Putamen (tissue), 1 donor: ENCODE results near the gene POPDC2.

Source experiments
- DNase-seq: peaks from one replicate; pipeline ENCODE4 v3.0.0-alpha.2; 2016; ENCODE audit warnings: low spot score

POPDC2 gene

DNA sequence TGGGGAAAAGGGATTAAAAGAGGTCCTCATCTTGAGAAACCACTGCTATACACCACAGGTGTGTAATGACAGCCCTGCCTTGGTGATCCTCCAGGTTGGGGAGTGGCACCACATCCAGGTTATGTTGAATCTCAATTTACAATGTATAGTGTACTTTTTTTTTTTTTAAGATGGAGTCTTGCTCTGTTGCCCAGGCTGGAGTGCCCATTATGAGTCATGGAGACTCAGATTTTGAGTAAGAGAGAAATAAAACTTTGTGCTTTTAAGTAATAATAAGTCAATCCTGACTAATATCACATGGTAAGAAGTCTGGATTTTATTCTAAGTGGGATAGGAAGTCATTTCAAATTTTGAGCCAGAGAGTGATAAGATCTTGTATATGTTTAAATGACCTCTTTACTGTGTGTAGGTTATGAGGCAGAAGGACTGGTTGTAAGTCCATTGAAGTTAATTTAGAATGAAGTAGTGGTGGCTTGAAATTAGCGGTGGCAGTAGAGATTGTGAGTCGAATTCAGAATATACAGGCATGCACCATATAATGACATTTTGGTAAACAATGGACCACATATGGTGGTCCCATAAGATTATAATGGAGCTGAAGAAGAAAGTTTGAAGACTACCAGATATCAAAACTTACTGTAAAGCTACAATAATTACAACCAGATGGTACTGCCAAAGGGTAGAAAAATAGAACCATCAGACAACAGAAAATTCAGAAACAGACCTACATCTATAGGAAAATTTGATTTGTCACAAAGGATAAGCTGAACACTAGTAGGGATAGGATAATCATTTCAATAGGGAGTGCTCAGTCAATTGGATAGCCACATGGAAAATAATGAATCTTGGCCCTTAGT is 20.7 kb downstream of the POPDC2 start:
- DNase-seq, result no peak

DNA sequence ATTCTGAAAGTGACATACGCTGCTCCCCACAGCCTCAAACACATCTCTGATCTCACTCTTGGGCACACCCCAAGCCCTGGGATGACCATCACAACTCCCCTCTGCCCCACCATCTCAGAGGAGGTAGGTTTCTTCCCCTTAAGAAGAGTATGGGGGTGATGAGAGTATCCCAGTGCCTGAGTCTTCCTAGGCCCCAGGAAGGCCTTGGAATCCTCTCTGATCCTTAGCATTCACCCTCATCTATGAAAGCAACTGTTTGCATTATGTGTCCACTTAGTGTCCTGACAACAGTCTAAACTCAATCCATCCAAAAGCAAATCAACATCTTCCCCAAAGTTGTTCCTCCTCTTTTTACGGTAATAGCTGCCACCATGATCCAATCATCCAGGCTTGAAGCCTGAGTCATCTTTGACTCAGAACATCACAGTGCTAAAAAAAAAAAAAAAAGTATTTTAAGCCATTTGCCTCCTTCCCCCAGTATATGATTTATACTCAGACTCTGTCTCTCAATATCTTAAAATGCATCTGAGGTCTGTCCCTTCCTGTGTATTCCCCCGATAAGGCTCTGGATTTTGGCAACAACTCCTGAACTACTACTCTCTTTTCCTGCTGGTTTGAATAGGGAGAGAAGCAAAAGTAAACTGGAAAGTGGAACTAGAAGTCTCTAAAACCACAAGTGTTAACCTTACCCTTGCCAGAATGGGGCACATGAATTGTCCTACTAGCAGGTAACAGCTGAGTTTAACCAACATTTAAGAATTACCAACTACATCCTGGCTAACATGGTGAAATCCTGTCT is 22.5 kb downstream of the POPDC2 start:
- no peak for DNase-seq

DNA sequence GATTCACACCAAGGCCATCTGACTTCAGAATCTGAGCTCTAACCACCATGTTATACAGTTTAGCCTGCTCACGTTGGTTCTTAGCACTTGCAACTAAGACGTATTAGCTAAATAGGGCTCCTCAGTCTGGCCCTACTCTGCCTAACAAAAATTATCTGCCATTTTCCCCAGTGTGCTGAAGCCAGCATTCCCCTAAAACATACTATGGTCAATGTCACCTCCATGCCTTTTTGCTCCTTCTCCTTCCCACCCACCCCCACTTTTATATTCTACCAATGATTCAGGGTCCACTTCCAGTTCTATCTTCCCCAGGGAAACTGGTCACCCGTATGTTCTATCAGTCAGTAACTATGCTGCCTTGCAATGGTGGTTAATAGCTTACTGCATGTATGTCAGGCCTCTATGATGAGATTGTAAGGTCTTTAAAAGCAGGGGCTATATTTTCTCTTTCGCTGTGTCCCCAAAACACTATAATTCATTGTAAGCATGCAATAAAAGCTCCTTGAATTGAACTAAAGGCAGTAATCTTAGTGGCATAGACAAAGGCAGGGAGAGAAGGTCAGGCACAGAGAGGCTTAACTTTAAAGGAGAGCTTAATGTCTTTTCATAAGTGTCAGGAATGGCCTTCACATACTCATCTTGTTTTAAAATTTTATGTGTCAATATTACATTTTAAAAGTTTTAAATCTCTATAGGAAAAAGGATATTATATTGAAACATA is 23.3 kb downstream of the POPDC2 start:
- no peak for DNase-seq

DNA sequence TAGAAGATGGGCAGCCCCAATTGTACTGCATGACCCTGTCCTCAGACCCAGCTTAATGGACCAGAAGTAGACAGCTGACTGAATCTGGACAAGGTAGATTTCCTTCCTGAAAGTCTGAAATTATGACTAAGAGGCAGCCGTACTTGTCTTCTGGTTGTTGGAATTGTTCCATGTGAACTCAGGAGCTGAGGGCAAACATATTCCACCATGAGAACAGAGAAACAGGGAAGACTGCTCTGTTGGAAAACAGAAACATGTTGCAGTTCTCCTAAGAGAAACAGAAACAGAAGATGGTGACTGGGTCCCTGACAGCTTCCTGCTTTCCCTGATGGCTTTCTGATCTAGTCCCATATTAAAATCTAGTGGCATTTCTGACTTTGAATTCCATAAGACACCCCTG is 24.1 kb downstream of the POPDC2 start:
- no peak for DNase-seq

- no peak for DNase-seq
Observed at GRCh38 chr3:119635719-119636118, 24.7 kb downstream of the POPDC2 start.

DNA sequence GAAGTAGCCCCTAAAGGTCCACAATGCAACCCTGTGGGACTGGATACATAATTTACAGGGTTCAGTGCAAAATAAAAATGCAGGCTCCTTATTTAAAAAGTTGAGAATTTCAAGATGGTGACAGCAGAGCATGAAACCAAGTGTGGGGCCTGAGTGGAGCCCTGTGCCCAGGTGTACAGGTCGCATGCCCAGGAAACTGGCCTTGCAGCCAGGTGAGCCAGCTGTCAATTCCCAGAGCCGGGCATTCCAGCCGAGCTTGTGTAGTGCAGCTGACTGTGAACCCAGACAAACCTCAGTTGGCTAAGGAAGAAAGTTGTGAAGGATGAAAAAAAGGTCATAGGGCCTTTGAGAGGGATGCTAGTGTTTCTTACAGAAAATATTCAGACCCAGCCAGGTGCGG is 27.6 kb downstream of the POPDC2 start:
- DNase-seq, result no peak

DNA sequence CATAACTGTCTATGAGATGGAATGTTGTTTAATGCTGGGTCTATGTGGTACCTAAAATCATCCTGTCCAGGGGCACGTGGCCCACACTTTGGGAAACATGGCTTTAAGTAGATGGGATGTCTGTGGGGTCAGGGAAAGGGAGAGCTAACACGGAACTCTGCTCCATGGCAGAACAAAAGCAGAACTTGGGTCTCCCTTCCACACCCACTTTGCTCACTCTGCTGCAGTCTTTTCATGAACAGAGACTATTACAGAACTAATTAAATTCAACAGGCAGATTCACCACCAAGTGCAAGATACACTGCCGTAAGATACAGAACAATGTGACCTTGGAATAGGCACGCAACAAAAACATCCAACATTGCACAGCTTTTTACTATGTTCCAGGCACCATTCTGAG is 28.2 kb downstream of the POPDC2 start:
- no peak for DNase-seq

DNA sequence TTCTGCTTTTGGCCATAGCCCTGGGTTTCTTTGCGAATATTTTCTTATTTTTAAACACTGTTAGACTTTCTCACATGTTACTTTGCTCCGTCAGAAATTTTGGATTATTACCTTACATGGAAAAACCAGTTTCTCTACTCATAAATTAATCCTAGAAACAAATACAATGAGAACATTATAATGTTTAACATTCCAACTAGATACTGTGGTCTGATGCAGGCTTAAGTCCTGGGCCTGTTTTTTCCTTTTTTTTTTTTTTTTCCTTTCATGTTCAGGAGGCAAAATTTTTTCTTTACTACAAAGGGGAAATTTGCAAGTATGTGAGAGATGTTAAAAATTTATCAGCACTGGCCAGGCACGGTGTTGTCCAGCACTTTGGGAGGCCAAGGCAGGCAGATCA is 28.9 kb downstream of the POPDC2 start:
- DNase-seq, result no peak

GRCh38 chr3:119630880-119631329 is 29.5 kb downstream of the POPDC2 start:
- no peak for DNase-seq

- DNase-seq, result no peak
Observed at GRCh38 chr3:119630128-119630879, 30.1 kb downstream of the POPDC2 start.

- DNase-seq, result no peak
Observed at GRCh38 chr3:119628816-119629445, 31.5 kb downstream of the POPDC2 start.

- no peak for DNase-seq
Observed at GRCh38 chr3:119628390-119628789, 32.0 kb downstream of the POPDC2 start.

GRCh38 chr3:119627461-119627860 is 32.9 kb downstream of the POPDC2 start:
- DNase-seq, result no peak

- DNase-seq, result no peak
Observed at GRCh38 chr3:119626196-119626595, 34.2 kb downstream of the POPDC2 start.

DNA sequence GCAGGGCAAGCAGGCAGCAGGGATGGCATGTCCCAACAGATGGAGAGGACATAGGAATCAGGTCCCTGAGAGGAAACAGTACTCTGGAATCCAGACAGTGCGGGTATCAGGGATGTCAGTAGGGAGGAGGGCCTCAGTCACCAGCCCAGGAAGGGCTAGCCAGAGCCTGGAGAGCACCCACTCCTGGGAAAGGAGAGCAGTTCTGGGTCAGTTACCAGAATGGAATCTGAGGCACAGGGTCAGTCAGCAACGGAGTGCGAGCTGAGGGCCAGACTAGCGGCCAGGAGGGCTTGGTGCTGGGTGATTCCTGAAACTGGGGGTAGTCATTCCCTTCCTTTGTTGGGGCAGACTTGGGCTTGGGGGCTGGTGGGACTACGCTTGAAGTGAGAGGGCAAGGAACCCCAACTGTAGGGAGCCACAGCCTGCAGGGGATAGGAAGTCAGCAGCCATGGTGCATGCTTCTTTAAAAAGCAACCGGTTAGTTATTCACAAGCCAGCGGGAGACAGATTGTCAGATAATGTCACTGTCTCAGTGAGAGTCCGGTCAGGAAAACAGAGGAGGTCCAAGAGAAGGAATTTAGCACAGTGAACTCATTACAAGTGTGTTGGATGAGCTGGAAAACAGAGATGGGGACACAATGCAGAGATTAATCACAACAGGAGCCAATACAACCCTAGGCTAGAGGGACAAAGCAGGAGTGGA is 34.8 kb downstream of the POPDC2 start:
- no peak for DNase-seq

- no peak for DNase-seq
Observed at GRCh38 chr3:119624002-119624720, 36.2 kb downstream of the POPDC2 start.

GRCh38 chr3:119620899-119621298 is 39.5 kb downstream of the POPDC2 start:
- DNase-seq, result no peak

DNA sequence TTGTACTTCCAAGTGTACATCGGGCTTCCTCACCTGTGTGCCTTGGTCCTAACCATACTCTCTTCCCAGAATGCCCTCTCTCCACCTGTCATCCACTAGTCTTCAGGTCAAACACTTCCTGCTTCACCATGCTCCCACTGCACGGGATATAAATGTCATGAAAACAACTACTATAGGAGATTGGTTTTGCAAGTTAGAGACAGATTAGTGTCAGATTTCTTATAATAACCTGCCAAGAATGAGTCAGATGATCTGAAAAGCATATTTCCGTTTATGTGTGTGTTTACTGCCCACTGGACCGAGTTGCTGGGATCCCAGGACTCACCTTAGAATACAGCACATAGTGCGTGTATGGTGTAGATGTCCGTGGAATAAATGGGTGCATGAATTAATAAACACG is 41.3 kb downstream of the POPDC2 start:
- no peak for DNase-seq

GRCh38 chr3:119616056-119616455 is 44.3 kb downstream of the POPDC2 start:
- DNase-seq, result no peak

DNA sequence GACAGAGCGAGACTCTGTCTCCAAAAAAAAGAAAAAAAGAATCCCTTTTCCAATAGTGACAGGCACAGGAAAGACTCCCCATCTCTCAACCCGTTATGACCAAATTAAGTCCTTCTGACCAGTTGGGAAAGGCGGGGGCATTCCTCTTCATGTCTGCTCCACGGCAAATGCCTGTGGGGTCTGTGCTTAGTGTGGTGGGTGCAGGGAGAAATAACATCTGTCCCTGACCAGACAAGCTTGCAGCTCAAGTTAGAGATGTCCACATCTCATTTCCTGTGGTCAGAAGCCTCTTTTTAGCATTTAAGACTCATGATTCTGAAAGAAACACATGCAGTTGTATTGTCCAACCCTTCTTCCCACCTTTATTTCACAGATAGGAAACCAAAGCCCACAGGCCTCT is 46.5 kb downstream of the POPDC2 start:
- DNase-seq, result no peak
